Measurements from ENCODE around the gene ASPSCR1. TPM values are rescaled to one million over a fixed set of nuclear protein-coding genes. Genes with fewer than 3 reads are reported as not detected.

The ASPSCR1 gene
- 13.1 and 40.9 TPM in 2 replicates for total RNA-seq (ENCODE audit: low replicate concordance)

- Histone ChIP-seq H4K20me1 (ENCODE audit: low read depth) (no peaks in the 10 kb centered on the region), H3K9me3 (ENCODE audit: low read depth) (peaks cover 3% of the 10 kb centered on the region), H3K79me2 (ENCODE audit: low read depth) (peaks cover 13% of the 10 kb centered on the region), H3K36me3 (no peaks in the 10 kb centered on the region), H3F3A (ENCODE audit: low read depth) (peaks cover 4% of the 10 kb centered on the region), H3K4me3 (peak within 1 kb of the TSS; percentile 96), H2AFZ (replicated peaks) (peak within 1 kb of the TSS; percentile 57), H3K9ac (peak within 1 kb of the TSS; percentile 77), H3K27ac (peak within 1 kb of the TSS; percentile 74), H3K4me2 (peak within 1 kb of the TSS; percentile 77), H3K27me3 (peaks cover 32% of the 10 kb centered on the region), H3K4me1 (peaks cover 3% of the 10 kb centered on the region)
- peaks cover 17% of the 10 kb centered on the region for H3K4me1 Mint-ChIP-seq
- peak within 1 kb of the TSS; percentile 95 for H3K4me3 Mint-ChIP-seq
- peaks cover 18% of the 10 kb centered on the region for H3K9me3 Mint-ChIP-seq
- H3K27me3 Mint-ChIP-seq (ENCODE audit: insufficient read depth, low read depth), result peaks cover 16% of the 10 kb centered on the region
- H3K36me3 Mint-ChIP-seq, result peaks cover 10% of the 10 kb centered on the region
- H3K27ac Mint-ChIP-seq, result peak within 1 kb of the TSS; percentile 83
- DNase-seq (ENCODE audit: low spot score), result peak; percentile 96
- TF ChIP-seq EZH2phosphoT487 (IDR thresholded peaks at IDR 0.05), result no peak
- TF ChIP-seq CTCF (IDR thresholded peaks at IDR 0.05), result no peak
- no peak for TF ChIP-seq EZH2 (IDR thresholded peaks at IDR 0.05)
Observed at GRCh38 chr17:81977211-81977808, at the start of gene ASPSCR1. TSS of gene ASPSCR1 (plus strand) at chr17:81977629. CDS start at chr17:81977647, 18 bp downstream.

DNA sequence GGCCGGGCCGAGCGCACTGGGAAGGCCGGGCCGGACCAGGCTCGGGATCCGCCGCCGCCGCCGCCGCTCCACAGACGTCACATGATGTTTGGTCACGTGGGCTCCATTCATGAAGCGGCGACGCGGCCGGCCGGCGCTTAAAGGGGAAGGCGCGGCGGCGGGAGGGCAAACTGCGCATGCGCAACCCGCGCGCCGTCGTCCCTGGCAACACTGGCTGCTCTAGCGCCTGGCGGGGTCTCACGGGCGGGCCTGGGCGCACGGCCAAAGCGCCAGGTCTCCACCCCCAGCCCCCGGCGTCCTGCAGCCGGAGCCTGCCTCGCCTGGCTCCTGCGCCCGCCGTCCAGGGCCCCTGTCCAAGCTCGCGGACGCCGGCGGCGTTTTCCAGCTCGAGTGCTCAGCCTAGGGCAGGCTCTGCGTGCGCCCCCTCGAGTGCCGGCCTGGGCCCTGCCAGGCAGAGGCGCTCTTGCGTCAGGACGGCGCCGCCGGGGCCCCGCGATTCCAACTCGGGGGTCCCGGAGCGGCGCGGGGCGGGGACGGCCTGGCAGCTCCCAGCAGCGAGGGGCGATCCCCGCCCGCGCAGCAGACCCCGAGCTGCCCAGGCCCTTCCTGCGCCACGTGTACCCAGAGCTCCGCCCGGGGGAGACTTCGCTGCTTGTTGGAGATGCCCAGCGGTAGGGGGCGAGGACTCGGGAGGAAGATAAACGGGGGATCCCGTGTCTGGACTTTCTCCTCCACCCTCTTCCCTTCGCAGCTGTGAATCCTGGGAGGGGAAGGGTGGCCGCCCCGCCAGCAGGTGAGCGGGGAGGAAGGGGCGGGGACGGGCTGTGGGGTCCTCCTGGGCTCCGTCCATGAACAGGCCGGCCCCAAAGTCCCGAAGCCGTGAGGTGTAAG is 49.5 kb upstream of the ASPSCR1 start, which contains the start of gene MAFG:
Gene MAFG, minus strand, starts transcription at position 83 of the 891 bp plus-strand sequence. CDS start 4,550 bp downstream, outside the sequence.
- peaks cover 54% of the 10 kb centered on the region for H4K20me1 ChIP-seq (ENCODE audit: low read depth)
- peaks cover 40% of the 10 kb centered on the region for H3F3A ChIP-seq (ENCODE audit: low read depth)
- H3K4me1 Mint-ChIP-seq, result peaks cover 21% of the 10 kb centered on the region
- H3K9me3 ChIP-seq (ENCODE audit: low read depth), result no peaks in the 10 kb centered on the region
- peak within 1 kb of the TSS; percentile 99 for H3K4me2 ChIP-seq
- DNase-seq (ENCODE audit: low spot score), result peak; percentile 98
- TF ChIP-seq CTCF (IDR thresholded peaks at IDR 0.05), result peak; percentile 69
- no peak for TF ChIP-seq EZH2 (IDR thresholded peaks at IDR 0.05)
- TF ChIP-seq EZH2phosphoT487 (IDR thresholded peaks at IDR 0.05), result no peak
- peak within 1 kb of the TSS; percentile 22 for H3K9ac ChIP-seq
- H3K4me3 ChIP-seq, result peak within 1 kb of the TSS; percentile 87
- no peaks in the 10 kb centered on the region for H3K9me3 Mint-ChIP-seq
- peaks cover 17% of the 10 kb centered on the region for H3K27me3 ChIP-seq
- H3K79me2 ChIP-seq (ENCODE audit: low read depth), result peaks cover 42% of the 10 kb centered on the region
- no peaks in the 10 kb centered on the region for H3K36me3 ChIP-seq
- H3K27me3 Mint-ChIP-seq (ENCODE audit: insufficient read depth, low read depth), result peaks cover 2% of the 10 kb centered on the region
- H3K36me3 Mint-ChIP-seq, result no peaks in the 10 kb centered on the region
- H3K4me1 ChIP-seq, result peaks cover 31% of the 10 kb centered on the region
- no peak within 1 kb of the TSS for H3K27ac Mint-ChIP-seq
- peak within 1 kb of the TSS; percentile 73 for H2AFZ ChIP-seq (replicated peaks)
- peak within 1 kb of the TSS; percentile 90 for H3K4me3 Mint-ChIP-seq
- no peak within 1 kb of the TSS for H3K27ac ChIP-seq

GRCh38 chr17:81928544-81929252 is 48.7 kb upstream of the ASPSCR1 start:
- Histone ChIP-seq H4K20me1 (ENCODE audit: low read depth) (peaks cover 46% of the 10 kb centered on the region), H3K4me2 (peak overlapping the region; percentile 81), H3K9ac (no peak overlapping the region), H3F3A (ENCODE audit: low read depth) (peaks cover 37% of the 10 kb centered on the region), H3K9me3 (ENCODE audit: low read depth) (no peaks in the 10 kb centered on the region), H3K27ac (no peak overlapping the region), H3K4me1 (peaks cover 23% of the 10 kb centered on the region), H3K4me3 (peak overlapping the region; percentile 56), H3K27me3 (peaks cover 17% of the 10 kb centered on the region), H3K79me2 (ENCODE audit: low read depth) (peaks cover 35% of the 10 kb centered on the region), H3K36me3 (no peaks in the 10 kb centered on the region), H2AFZ (replicated peaks) (no peak overlapping the region)
- no peak for TF ChIP-seq EZH2phosphoT487 (IDR thresholded peaks at IDR 0.05)
- no peak for TF ChIP-seq EZH2 (IDR thresholded peaks at IDR 0.05)
- no peak for TF ChIP-seq CTCF (IDR thresholded peaks at IDR 0.05)
- no peaks in the 10 kb centered on the region for H3K9me3 Mint-ChIP-seq
- peaks cover 18% of the 10 kb centered on the region for H3K4me1 Mint-ChIP-seq
- H3K27me3 Mint-ChIP-seq (ENCODE audit: insufficient read depth, low read depth), result peaks cover 2% of the 10 kb centered on the region
- DNase-seq (ENCODE audit: low spot score), result no peak
- no peak overlapping the region for H3K27ac Mint-ChIP-seq
- peak overlapping the region; percentile 81 for H3K4me3 Mint-ChIP-seq
- H3K36me3 Mint-ChIP-seq, result no peaks in the 10 kb centered on the region
